Tibial artery (tissue), 4 donors: ENCODE data around the gene ZNF621.

ENCODE experiments used
- DNase-seq, 2 donors: peaks; one replicate each; pipeline ENCODE4 v3.0.0-alpha.2; 2019
- H3K27ac ChIP-seq, 2 donors: fragments of 200-600 bp; sonication (generic) in 1 of 2; 1 replicate in 1 of 2; 2 replicates in 1 of 2; pipeline ENCODE4 v1.5.1; 2018 to 2019; ENCODE audit warnings: mild to moderate bottlenecking in 1 of 2
- H3K27me3 ChIP-seq, 2 donors: fragments of 200-600 bp; sonication (generic) in 1 of 2; one replicate each; pipeline versions ENCODE4 v1.5.1 to v1.6.0; 2016 to 2019
- H3K36me3 ChIP-seq, 3 donors: fragments of 200-600 bp; sonication (generic) in 2 of 3; one replicate each; pipeline ENCODE4 v1.5.1; 2016 to 2019; ENCODE audit warnings: mild to moderate bottlenecking in 2 of 3
- H3K4me1 ChIP-seq, 4 donors: fragments of 200-600 bp; sonication (generic) in 2 of 4; 1 replicate in 3 of 4; 2 replicates in 1 of 4; pipeline ENCODE4 v1.5.1; 2016 to 2019
- H3K4me3 ChIP-seq, 2 donors: fragments of 200-600 bp; sonication (generic) in 1 of 2; 1 replicate in 1 of 2; 2 replicates in 1 of 2; pipeline ENCODE4 v1.5.1; 2018 to 2019; ENCODE audit warnings: mild to moderate bottlenecking in 2 of 2
- H3K9me3 ChIP-seq, 3 donors: fragments of 200-600 bp; sonication (generic) in 1 of 3; one replicate each; pipeline ENCODE4 v1.5.1; 2016 to 2019
- CTCF ChIP-seq, 2 experiments: fragments of 200-600 bp in 1 of 2; fragments of 450-650 bp in 1 of 2; IDR thresholded peaks; one replicate each; pipeline ENCODE4 v1.5.1; 2017 to 2019; ENCODE audit warnings: antibody characterized with exemption in 2 of 2, mild to moderate bottlenecking in 1 of 2, moderate library complexity in 1 of 2
- intact Hi-C: fragments of 100-400 bp; cut with DNase I; formaldehyde crosslinking; loops from one replicate; pipeline ENCODE4 v1.15.0; 2023; ENCODE audit warnings: low total_unique reads

ZNF621 gene

GRCh38 chr3:40586901-40587300 is 62.1 kb downstream of the ZNF621 start:
- no peak overlapping the region for H3K27ac ChIP-seq
- DNase-seq = no peak

GRCh38 chr3:40588406-40588805 is 63.6 kb downstream of the ZNF621 start:
- Histone ChIP-seq H3K9me3 (no peaks in the 10 kb centered on the region), H3K27ac (no peak overlapping the region), H3K4me1 (peaks cover 0 to 12% (median 5%) of the 10 kb centered on the region in 4 donors), H3K36me3 (no peaks in the 10 kb centered on the region), H3K27me3 (no peaks in the 10 kb centered on the region), H3K4me3 (no peak overlapping the region)
- no peak for DNase-seq
- TF ChIP-seq CTCF (IDR thresholded peaks at IDR 0.05) = no peak
- intact Hi-C loops = loop anchor here (10.0 kb wide), 2 partner anchors 186 to 616 kb away; no protein-coding TSS in a partner anchor

More at GRCh38 chr3:40586901-40587300, 62.1 kb downstream of the ZNF621 start:
- H3K9me3 ChIP-seq = no peaks in the 10 kb centered on the region
- no peaks in the 10 kb centered on the region for H3K36me3 ChIP-seq
- no peaks in the 10 kb centered on the region for H3K27me3 ChIP-seq
- no peak overlapping the region for H3K4me3 ChIP-seq
- H3K4me1 ChIP-seq = peaks cover 0 to 20% (median 7%) of the 10 kb centered on the region in 4 donors
- TF ChIP-seq CTCF (IDR thresholded peaks at IDR 0.05) = no peak
- intact Hi-C loops = loop anchor here (10.0 kb wide), 2 partner anchors 188 to 618 kb away; no protein-coding TSS in a partner anchor
